ENCODE data around the gene TGIF1. TPM values are rescaled to one million over a fixed set of nuclear protein-coding genes. Genes with fewer than 3 reads are reported as not detected.

Gene TGIF1
- total RNA-seq, 2 experiments from 2014 or later: 40.9 to 69.0 TPM

- POLR2A ChIA-PET: interaction anchor here (0.7 to 1.4 kb wide), 3 partner anchors 10 to 130 kb away, joined by 3 to 5 read pairs (median 3); no protein-coding TSS in a partner anchor
- Histone ChIP-seq H4K20me1 (ENCODE audit: insufficient read depth, low read length) (no peaks in the 10 kb centered on the region), H3K36me3 (ENCODE audit: insufficient read depth, low read length) (no peaks in the 10 kb centered on the region), H3K4me3 (ENCODE audit: low read depth, low read length, poor library complexity, severe bottlenecking) (no peak overlapping the region), H3K4me1 (ENCODE audit: insufficient read depth, low read length, poor library complexity, severe bottlenecking) (peaks cover 10% of the 10 kb centered on the region), H3K79me2 (ENCODE audit: insufficient read depth, low read depth, low read length) (no peaks in the 10 kb centered on the region), H3K9me3 (ENCODE audit: low read length) (no peaks in the 10 kb centered on the region), H3K4me2 (ENCODE audit: low read length) (no peak overlapping the region), H3K27ac (ENCODE audit: low read depth, low read length, poor library complexity, severe bottlenecking) (no peak overlapping the region), H3K9me2 (ENCODE audit: insufficient read depth, low read length) (no peaks in the 10 kb centered on the region), H2AFZ (ENCODE audit: low read length) (no peak overlapping the region)
- CTCF ChIA-PET (ENCODE audit: unreplicated experiment): no interaction called here
- TF ChIP-seq CTCF (conservative IDR thresholded peaks at IDR 0.05; ENCODE audit: low read length): no peak
- TF ChIP-seq EZH2phosphoT487 (IDR thresholded peaks at IDR 0.05; ENCODE audit: borderline replicate concordance, low read depth, low read length): no peak
- no peak for DNase-seq (ENCODE audit: low spot score)
- BruUV-seq (replicated peaks): no TSS peak
- intact Hi-C loops (cut with micrococcal nuclease; ENCODE audit: unreplicated experiment): no loop called here
Measured at GRCh38 chr18:3480827-3481573, 31.0 kb downstream of the TGIF1 start.

- DNase-seq (ENCODE audit: low spot score): peak; percentile 74
- intact Hi-C loops (cut with micrococcal nuclease; ENCODE audit: unreplicated experiment): no loop called here
- no peaks in the 10 kb centered on the region for H3K9me3 ChIP-seq (ENCODE audit: low read length)
- ChIA-PET POLR2A (interaction anchor here (1.0 to 1.4 kb wide), 3 partner anchors 10 to 104 kb away, joined by 3 to 5 read pairs (median 4); no protein-coding TSS in a partner anchor), CTCF (ENCODE audit: unreplicated experiment) (interaction anchor here (0.6 kb wide), 1 partner anchor 39 kb away, joined by 3 read pairs; no protein-coding TSS in a partner anchor)
- H3K79me2 ChIP-seq (ENCODE audit: insufficient read depth, low read depth, low read length): no peaks in the 10 kb centered on the region
- no TSS peak for BruUV-seq (replicated peaks)
- no peaks in the 10 kb centered on the region for H3K9me2 ChIP-seq (ENCODE audit: insufficient read depth, low read length)
- H3K27ac ChIP-seq (ENCODE audit: low read depth, low read length, poor library complexity, severe bottlenecking): no peak overlapping the region
- H4K20me1 ChIP-seq (ENCODE audit: insufficient read depth, low read length): no peaks in the 10 kb centered on the region
- no peaks in the 10 kb centered on the region for H3K36me3 ChIP-seq (ENCODE audit: insufficient read depth, low read length)
- H3K4me1 ChIP-seq (ENCODE audit: insufficient read depth, low read length, poor library complexity, severe bottlenecking): peaks cover 10% of the 10 kb centered on the region
- TF ChIP-seq EZH2phosphoT487 (IDR thresholded peaks at IDR 0.05; ENCODE audit: borderline replicate concordance, low read depth, low read length) (no peak), CTCF (conservative IDR thresholded peaks at IDR 0.05; ENCODE audit: low read length) (peak; percentile 84)
- H2AFZ ChIP-seq (ENCODE audit: low read length): no peak overlapping the region
- no peak overlapping the region for H3K4me2 ChIP-seq (ENCODE audit: low read length)
- no peak overlapping the region for H3K4me3 ChIP-seq (ENCODE audit: low read depth, low read length, poor library complexity, severe bottlenecking)
Measured at GRCh38 chr18:3481696-3482210, 31.8 kb downstream of the TGIF1 start.

GRCh38 chr18:3482258-3482657 is 32.3 kb downstream of the TGIF1 start:
- H4K20me1 ChIP-seq (ENCODE audit: insufficient read depth, low read length): no peaks in the 10 kb centered on the region
- no peaks in the 10 kb centered on the region for H3K36me3 ChIP-seq (ENCODE audit: insufficient read depth, low read length)
- H2AFZ ChIP-seq (ENCODE audit: low read length): no peak overlapping the region
- DNase-seq (ENCODE audit: low spot score): no peak
- H3K4me1 ChIP-seq (ENCODE audit: insufficient read depth, low read length, poor library complexity, severe bottlenecking): peaks cover 10% of the 10 kb centered on the region
- TF ChIP-seq EZH2phosphoT487 (IDR thresholded peaks at IDR 0.05; ENCODE audit: borderline replicate concordance, low read depth, low read length) (no peak), CTCF (conservative IDR thresholded peaks at IDR 0.05; ENCODE audit: low read length) (no peak)
- CTCF ChIA-PET (ENCODE audit: unreplicated experiment): interaction anchor here (0.6 kb wide), 1 partner anchor 38 kb away, joined by 3 read pairs; no protein-coding TSS in a partner anchor
- no peaks in the 10 kb centered on the region for H3K9me2 ChIP-seq (ENCODE audit: insufficient read depth, low read length)
- no peak overlapping the region for H3K4me2 ChIP-seq (ENCODE audit: low read length)
- H3K4me3 ChIP-seq (ENCODE audit: low read depth, low read length, poor library complexity, severe bottlenecking): no peak overlapping the region
- intact Hi-C loops (cut with micrococcal nuclease; ENCODE audit: unreplicated experiment): no loop called here
- H3K79me2 ChIP-seq (ENCODE audit: insufficient read depth, low read depth, low read length): no peaks in the 10 kb centered on the region
- H3K27ac ChIP-seq (ENCODE audit: low read depth, low read length, poor library complexity, severe bottlenecking): no peak overlapping the region
- BruUV-seq (replicated peaks): no TSS peak
- POLR2A ChIA-PET: interaction anchor here (1.0 to 1.4 kb wide), 3 partner anchors 9 to 103 kb away, joined by 3 to 5 read pairs (median 4); no protein-coding TSS in a partner anchor
- H3K9me3 ChIP-seq (ENCODE audit: low read length): no peaks in the 10 kb centered on the region
